SKM-1 treated with dmso at 0.1 percent for 144 hours (cell line): ENCODE data around the gene NELL1.

Source experiments
- DNase-seq: peaks from one replicate; lab custom pipeline; 2025; ENCODE audit not compliant: unreplicated experiment; lab: John Stamatoyannopoulos, UW

NELL1 gene

DNA sequence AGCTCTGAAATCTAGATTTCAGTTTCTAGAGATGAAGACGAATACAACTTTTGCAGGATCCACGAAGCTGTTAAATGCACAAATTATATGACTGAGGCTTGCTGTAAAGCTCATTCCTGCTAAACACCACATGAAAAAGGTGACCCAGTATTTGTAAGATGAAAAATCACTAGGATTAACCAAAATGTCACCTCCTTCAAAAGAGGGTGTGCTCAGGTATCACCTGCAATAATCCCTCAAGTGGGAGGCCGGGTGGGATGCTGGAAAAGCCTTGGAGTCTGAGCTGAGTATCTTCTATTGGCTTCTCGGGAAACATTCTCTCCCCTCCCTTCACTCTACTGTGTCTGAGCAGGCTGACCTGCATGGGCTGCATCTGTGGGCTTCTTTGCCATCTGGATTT, 195.8 kb downstream of the NELL1 start:
- no peak for DNase-seq

DNA sequence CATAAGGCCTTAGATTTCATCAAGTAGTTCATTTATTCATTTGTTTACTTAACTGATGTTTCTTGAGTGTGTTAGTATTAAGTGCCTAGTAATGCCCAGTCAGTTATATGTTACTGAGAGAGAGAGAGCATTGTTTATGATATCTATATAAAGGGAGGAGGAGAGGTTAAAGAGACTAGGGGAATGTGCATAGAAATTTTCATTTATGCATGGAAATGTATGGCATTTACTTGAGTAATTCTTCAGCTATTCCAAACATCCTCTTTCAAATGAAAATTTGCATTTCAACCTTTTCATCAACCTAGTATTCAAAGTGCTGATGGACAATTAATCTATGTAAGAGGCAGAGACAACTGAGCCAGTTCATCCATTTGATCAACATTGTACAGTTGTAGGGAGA, 199.7 kb downstream of the NELL1 start:
- DNase-seq, result no peak

DNA sequence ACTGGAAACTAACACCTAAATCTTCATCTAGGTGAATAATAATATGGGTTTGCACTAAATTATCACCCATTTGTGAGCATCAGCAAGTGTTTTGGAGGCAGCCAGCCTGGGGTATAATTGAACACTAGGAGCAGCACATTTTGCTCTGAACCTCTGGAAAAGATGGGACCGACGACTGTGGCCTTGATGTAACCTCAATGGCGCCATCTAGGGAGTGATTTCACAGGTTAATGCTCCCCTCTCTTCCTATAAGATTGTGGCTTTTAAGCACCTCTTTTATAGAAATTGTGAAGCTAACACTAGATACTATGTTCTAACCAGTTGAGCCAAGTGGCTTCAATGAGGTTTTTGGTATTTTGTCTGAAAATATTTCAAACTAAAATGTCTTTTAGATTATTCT, 203.7 kb downstream of the NELL1 start:
- DNase-seq, result no peak

DNA sequence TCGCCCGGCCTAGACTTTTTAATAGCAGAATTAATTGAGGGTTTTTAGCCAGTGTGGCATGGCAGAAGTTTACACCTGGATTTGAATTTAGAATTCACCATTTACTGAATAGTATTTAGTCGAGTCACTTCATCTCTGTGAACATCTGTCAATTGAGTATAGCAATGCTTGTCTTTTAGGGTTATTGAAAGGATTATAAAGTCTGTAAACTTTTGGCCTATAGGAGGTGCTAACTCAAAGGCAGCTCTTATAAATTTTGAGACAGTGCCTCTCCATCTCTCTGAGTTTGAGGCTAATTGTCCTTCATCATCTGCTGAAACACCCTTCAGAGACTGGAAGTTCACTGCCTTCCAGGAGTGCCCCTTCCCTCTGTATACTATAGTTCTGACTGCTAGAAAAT, 205.0 kb downstream of the NELL1 start:
- DNase-seq, result no peak

DNA sequence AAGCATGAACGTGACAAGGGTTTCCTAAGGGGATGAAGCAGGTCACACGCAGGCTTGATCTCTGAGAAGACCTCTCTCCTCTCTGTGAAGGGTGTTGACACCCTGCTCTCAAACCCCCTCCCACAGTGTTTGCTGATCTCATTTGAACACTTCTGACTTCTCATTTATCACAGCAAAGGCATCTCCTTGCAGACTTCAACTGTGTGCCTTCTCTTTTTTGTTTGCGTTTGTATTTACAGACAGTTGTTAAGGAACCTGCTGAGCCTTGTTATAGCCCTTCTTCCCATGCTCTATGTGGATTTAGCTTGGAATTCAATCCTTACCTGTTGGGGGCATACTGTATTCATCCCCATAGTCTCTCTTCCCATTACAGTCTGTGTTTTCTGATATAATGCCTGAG, 206.5 kb downstream of the NELL1 start:
- no peak for DNase-seq

DNA sequence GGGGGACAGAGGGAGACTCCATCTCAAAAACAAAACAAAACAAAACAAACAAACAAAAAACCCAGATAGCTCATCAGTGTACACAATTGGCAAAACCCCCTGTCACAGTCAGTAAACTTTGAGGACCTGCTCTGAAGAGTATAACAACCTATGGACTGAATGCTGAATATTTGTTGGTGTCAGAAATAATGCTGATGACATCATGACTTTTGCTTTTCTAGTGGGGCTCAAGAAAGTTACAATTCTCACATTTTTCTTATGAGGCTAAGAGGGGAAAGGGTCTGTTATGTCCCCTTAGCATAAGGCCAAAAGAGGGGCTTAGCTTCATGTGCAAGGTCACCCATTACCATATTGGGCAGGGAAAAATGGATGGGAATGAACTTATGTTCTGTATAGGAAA, 207.4 kb downstream of the NELL1 start:
- no peak for DNase-seq

DNA sequence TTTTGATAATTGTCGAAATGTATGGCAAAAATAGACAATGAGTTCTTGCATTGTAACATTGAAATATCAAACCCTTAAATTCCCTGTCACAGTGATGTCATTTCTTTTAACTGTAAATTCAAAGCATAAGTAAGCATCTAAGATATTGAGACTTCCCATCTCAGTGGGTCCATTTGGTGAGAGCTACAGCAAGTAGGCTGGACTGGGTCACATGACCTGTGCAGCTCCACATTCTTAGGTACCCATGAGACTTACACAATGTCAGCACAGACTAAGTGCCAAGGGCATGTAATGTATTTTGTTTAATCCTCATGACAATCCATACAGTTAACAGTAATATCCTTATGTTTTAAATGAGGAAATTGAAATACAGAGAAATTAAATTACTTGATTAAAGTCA, 210.7 kb downstream of the NELL1 start:
- DNase-seq, result no peak

DNA sequence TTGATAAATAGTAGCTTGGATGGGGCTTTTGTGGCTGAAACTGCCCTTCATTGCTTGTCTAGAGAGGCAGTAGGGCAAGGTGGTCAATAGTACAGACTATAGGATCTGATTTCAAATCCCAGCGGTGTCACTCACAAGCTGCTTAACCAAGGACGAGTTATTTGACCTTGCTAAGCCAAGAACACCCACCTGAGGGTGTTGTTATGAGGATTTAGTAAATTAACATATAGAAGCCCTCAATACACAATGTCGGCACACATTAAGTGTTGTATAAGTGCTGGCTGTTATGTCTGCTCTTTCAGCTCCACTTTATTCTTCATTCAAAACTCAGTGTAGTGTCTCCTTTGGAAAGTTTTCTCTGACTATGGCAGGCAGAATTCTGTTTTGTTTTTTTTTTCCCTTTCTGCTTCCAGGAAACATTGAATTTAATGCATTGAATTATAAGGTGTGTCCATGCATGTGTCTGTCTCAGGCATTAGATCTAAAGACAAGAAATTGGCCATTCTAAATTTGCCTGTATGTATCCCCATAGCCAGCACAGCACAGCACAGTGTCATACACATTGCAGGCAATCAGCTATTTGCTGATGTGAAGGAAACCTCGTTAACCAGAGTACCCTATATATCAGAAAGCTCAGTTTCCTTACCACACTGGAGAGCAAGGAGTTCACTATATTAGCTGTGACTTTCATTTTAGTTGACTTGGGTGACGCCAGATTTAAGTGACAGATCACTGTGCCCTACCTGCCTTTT, 212.1 kb downstream of the NELL1 start:
- no peak for DNase-seq

DNA sequence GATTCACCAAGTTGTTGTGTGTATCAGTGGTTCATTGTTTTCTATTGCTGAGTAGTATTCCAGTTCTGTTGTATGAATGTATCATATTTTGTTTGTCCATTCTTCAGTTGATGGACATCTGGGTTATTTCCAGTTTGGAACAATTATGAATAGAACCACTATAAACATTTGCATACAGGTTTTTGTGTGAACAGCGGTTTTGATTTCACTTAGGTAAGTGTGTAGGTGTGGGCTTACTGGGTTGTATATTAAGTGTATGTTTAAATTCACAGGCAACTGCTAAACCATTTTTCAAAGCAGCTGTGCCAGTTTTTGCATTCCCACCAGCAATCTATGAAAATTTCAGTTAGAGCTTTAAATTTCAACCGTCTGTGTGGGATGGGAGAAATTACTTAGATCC, 217.8 kb downstream of the NELL1 start:
- DNase-seq, result no peak

DNA sequence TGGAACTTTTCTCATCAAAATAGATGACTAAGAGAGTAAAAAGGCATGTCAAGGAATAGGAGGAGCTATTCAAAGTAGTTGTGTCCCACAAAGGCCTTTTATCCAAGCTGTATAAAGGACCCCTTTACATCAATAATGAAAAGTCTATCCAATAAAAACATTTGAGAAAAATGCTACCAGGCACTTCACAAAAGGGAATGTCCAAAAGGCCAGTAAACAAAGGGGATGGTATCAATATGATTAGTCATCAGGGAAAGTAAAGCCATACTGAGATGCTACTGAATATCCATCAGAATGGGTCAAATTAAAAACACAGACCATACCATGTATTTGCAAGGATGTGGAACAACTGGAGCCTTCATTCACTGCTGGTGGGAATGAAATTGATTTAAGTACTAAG, 224.9 kb downstream of the NELL1 start:
- no peak for DNase-seq

DNA sequence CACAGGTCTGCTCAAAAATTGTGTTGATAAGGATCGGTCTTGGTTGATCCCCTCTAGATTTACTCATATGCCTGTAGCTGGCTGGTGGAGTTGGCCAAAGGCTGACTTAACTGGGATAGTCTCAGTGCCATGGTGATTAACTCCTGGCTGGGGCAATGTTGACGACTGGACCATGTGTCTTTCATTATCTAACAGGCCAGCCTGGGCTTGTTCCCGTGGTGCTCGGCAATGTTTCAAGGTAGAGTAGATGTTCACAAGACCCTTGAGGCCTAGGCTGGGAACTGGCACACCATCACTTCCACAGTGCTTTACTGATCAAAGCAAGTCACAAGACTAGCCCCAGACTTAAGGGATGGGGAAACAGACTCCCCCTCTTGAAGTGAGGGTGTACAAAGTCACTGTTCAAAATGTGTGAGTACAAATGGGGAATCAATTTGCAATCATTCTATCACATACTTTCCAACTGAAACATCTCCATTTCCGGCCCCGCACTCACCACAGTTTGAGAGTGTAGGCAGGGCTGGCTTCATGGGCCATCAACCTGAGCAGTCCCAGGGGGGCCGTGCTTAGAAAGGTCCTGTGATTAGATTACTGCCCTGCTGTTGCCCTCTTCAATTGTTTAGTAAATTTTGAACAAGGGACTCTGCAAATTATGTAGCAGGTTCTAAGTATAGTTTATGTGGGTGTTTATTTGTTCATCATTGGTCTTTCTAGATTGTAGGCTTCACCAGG, 240.8 kb downstream of the NELL1 start:
- no peak for DNase-seq

DNA sequence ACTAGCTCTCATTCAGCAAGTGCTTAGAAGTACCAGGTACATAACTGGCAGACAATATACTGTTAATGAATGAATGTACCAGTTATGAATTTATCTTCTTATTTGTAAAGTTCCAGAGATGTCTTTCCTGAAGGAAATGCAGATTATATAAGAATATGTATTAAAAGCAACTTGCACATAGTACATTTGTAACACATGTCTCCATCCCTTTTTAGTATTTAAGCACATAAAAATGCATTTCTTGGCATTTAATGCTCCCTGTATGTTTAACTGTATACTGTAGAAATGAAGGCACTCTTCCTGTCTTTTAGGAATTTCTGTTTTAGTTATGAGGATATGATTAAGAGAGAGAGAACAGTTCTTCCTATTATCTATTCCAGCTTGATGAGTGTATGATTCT, 241.3 kb downstream of the NELL1 start:
- no peak for DNase-seq

DNA sequence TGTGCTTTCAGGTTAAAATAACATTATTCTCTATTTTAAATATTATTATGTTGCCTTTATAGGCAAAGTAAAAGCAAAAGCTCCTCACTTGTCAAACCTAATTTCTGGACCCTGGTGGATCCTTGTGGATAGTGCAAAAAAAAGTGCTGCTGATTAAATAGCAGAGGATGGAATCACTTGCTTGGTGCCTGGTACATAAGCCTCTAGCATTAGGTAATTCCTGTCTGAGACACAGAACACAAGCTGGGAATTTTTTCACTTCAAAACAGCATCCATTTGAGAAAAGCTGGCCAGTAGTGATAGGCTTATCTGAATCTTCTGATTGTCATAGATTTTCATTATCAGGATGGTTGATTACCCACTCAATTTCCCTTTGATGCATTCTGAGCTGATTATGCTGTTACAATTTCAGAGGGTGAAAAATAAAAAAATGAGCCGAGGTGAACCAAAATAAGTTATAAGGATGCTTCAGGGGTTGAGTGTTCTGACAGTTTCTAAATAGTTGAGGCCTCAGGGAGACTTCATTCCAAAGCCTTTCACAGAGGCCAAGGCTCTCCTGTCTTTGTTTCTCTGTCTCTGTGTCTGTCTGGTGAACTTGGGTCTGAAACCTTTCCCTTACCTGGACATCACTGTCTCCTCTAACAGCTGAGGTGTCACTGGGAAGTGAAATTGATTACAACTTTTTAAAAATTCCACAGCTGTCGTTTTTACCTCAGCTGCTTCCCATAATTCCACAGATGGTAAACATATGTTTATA, 242.9 kb downstream of the NELL1 start:
- no peak for DNase-seq

DNA sequence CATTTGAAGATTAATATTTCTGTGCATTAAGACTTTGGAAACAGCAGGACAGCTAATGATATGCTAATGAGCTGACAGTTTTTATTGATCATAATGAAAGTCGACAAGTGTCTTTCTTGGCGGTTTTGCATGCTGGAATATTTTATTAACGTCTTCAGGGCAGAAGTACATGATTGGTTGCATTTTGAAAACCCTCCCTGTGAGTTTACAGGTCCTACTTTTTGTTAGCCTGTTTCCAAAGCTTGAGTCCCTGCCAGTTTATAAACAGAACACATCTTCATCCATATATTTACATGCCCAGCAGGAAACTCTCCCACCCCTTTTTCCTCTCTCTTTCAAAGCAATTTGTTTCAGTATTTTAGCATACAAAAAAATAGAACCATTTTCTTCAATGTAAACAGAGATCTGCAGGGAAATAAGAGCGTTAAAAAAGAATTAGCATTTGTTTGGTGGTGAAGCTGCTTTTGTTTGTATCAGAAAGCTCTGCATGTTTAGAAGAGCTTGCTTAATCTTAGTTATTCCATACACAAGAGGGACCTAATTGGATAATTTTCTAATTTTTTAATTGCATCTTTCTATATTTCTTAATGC, 243.6 kb downstream of the NELL1 start:
- DNase-seq, result no peak

DNA sequence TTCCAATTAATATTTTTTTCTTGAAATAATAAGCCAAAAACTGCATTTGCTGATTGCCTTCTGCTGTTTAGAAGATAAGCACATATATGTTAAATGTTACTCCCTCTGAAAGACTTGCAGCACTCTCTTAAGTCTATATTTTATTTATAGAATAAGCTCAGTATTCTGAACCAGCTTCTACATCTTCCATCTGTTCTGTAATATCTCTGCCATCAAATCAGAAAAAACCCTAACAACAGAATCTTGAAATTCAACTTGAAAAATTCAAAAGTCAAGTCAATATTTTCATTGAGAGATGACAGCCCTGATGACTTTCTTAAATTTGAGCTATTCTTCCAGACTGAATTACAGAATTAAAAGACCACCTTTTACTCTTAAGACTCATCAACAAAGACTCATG, 247.9 kb downstream of the NELL1 start:
- DNase-seq, result no peak

DNA sequence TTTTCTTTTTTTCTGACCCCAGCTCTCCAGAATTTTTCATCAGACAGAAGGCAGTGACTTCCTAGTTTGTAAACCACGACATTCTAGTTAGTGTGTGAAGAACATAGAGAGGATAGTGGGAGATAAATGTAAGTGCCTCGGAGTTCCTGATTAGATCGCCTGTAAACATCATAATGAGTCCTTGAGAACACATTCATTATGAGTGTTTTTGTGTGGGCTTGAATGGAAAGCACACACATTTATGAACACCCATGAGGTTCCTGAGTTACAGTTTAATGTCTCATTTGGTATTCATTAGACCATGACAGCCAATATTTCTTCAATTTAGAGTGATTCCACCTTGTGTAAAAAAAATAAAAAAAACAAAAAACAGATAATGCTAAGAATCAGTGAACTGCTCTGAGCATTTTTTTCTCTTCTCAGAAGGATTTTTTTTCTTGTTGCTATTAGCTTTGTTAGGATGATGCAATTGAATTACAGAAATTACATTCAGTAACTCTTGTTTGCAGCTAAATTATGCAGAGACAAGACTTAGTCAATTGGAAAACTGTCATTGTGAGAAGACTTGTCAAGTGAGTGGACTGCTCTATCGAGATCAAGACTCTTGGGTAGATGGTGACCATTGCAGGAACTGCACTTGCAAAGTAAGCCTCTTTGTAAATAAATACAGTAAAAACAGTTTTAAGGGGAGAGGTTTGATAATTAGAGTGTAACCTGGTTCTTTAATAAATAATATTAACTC, 257.6 kb downstream of the NELL1 start:
- no peak for DNase-seq

DNA sequence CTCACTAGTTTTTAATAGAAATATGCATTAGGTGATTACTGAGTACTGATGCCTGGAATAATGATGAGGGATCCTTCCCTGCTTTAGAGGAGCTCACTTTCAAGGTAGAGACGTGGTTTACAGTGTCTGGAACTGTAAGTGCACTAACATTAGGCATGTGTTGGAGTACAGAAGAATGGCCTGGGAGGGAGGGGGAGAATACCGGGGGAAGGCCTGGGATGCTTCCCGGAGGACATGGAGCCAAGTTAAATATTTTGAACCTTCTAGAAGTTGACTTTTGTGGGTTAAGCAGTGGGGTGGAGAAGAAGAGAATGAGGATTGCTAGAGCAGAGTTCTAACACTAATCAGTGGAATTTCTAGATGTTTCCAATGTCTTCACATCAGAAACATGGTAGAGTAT, 261.6 kb downstream of the NELL1 start:
- no peak for DNase-seq

DNA sequence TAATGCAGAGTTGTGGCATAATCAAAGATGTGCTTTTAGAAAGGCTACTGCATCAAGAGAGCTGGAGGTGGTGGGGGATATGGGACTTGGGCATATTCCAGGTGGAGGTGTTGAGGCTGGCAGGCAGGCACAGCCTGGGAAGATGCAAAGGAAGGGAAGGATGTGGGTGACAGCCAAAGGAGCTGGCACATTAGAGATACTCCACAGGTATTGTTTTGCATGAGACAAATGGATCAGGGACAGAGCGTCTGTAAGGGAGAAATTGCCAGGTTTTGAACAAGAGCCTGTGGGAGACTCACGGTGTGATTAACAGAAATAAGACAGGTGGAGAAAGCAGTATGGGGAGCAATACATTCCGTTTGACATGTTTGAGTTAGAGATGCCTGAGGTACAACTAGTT, 263.7 kb downstream of the NELL1 start:
- DNase-seq, result no peak

DNA sequence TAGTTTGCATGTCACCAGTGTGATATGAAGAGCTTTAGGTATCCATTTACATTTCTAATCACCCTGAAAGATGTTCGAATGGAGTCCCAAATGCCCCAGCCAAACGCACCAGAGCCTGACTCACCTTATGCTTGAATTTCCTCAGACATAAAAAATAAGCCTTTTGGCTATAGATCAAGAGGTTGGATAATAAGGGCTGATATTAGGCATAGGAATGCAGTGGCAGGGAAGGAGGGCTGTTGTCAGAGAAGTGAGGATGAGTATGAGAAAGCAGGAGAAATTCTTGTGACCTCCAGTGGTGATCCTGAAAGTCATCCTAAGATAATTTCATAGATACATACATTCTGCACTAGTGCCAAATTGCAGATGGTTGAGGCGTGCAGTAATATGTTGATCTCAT, 264.6 kb downstream of the NELL1 start:
- DNase-seq, result no peak

DNA sequence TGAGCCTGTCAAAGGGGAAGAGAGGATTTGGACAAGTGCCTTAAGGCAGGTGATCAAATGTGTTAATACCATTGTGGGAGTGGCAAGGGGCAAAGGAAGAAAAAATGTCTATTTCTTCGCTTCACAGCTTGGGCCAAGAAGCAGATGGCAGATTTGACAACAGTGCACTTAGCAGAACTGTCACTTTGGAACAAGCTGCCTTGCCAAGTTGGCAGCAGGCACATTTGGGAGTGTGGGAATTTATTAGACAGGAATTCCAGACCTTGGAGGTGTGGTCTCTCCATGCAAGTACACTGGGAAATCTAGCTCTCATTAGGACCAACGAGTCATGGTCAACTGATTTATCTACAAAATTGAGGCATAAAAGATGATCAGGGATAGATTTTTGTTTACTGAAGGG, 265.1 kb downstream of the NELL1 start:
- no peak for DNase-seq

DNA sequence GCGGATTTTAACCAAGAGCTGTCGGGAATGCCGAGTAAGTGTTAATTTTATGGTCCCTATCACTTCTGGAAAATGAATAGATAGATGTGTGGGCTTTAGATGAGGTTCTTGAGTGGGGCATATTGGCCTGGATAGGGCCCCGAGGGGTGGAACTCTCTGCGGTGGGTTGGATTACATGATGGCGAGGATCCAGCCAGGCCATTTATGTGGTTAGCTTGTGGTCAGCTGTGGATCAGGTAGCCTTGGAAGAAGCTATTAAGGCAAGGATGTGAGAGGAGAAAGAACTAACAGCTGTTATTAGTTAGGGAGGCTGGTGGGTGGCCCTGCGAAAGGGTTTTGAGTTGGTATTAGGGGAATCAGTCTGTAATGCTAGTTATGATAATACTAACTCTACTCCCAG, 268.4 kb downstream of the NELL1 start:
- no peak for DNase-seq
